Pons (tissue), 1 donor: ENCODE data around the gene PRF1.

ENCODE experiments used
- DNase-seq: peaks from one replicate; pipeline ENCODE4 v3.0.0-alpha.2; 2016; ENCODE audit warnings: low spot score

Gene PRF1

DNA sequence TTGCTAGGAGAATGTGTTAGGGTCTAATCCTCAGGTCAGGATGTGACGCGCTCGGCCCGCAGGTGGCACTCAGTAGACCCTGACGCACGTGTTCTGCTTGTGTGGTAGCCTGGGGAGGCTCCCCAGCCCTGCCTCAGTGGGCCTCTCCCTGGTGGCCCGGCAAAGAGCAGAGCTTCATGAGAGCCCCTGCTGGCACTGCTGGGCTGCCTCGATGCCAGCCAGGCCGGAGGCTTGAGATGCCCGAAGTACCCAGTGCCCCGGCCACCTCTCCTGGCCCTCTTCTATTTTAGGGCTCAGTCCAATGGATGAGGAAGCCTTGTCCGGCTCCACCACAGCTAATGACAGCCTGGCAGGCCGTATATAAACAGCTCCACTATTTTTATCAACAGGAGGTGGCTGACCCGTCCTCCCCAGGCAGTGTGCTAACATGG, 42.0 kb downstream of the PRF1 start:
- no peak for DNase-seq

DNA sequence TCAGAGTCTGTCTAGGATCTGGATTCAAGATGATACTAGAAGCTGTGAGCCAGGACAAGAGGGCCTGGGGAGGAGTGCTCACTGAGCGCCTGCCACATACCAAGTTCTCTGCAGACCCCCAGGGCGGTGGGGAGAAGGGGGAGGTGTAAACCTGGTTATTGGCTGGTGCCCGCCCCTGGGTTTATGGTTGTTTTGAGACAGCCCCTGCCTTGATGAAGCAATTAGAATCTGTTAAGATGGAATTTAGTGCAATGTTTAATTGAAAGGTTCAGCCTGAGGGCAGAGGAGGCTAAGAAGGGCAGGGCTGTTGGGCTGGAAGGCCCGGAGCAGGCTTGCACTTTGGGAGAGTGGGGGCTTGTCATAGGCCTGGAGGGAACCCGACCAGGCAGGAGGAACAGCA, 42.7 kb downstream of the PRF1 start:
- no peak for DNase-seq

DNA sequence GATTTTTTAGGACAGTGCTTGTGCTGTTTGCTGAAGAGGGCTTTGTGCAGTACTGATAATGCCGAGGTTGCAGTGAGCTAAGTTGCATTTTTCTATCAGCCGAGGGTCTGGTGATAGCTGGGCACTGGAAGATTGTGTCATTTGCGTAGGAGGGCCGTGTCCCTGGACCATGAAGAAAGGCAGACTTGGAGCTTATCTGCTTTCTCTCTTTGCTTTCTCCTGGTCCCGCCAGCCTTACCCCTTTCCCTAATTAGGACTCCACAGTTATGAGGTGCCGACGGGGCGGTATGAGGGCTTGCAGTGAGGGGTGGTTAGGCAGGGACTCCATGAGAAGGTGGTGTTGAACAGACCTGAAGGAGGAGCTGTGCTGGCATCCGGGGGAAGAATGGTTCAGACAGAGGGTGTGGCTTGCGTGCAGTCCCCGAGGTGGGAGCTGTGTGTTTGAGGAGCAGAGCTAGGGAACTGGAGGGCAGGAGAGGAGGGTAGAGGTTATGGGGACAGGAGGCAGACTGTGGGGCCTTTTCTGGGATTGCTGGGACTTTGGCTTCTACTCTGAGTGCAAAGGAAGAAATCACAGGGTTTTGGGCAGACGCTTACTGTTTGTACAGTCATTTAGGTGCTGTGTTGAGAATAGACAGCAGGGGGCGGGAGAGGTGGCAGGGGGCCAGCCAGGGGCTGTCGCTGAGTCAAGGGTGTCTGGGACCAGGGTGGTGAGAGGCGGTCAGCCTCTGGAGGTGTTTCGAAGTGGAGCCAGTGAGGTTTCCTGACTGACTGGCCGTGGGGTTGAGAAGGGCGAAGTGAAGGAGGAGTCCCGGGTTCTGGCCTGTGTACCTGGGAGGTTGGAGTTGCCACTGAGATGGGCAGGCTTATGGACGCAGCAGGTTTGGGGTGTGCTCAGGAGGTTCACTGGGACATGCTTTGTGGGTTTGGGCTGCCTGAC, 43.4 kb downstream of the PRF1 start:
- no peak for DNase-seq

DNA sequence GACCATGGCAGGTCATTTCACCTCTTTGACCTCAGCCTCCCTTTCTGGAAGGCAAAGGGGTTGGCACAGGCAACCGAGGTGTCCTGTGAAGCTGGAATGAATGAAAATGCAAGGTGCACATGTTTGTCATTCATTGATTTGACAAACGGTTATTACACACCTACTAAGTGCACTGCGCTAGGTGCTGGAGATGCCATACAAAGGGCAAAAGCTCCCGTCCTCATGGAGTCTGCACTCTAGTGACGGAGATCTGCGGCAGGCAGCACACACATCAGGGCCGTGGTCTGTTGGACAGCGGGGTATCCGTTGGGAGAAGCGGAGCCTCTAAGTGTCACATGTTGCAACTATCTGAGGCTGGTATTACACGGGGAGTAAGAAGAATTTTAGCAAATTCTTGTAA, 44.2 kb downstream of the PRF1 start:
- no peak for DNase-seq

DNA sequence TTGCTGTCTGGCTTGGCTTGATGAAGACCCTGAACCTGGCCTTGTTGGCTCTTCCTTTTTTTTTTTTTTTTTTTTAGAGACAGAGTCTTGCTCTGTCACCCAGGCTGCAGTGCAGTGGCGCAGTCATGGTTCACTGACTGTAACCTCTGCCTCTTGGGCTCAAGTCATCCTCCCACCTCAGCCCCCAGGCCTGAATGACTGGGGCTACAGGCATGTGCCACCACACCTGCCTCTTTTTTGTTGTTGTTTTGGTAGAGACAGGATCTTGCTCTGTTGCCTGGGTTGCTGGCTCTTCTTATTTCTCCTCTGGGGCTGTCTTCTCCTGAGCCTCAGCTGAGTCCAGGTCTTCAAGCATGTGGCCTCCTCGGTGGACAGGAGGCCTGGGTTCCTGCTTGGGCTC, 44.7 kb downstream of the PRF1 start:
- DNase-seq = no peak

DNA sequence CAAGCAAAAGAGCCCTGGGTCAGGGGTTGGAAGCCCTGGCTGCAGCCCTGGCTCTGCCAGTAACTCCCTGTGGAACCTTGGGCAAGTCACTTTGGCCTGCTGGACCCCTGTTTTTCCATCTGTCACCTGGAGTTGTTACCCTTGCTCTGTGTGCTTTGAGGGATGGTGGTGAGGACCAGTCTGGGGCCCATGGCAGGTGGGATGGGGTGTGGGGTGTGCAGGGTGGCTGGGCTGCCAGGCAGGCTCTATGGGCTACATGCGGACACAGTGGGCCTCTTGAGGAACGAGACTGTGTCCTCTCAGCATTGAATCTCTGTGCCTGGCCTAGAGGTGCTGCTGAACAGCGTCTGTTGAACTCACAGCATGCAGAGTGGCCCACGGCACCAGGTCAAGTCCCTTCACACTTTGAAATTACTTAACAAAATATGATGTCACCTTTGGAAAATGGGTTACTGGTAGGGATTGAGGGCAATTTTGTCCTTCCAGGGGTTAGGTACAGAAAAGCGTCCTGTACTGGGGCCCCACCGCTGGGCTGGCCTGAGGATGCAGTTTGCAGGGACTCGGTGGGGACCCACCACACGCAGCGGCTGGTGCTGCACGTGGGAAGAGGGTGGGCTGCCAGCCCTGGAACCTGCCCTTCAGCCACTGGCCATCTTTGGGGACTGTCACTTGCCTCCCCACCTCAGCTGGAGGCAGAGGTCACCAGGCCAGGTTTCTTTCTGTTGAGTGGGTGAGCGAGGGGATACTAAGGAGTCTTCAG, 45.3 kb downstream of the PRF1 start:
- no peak for DNase-seq

DNA sequence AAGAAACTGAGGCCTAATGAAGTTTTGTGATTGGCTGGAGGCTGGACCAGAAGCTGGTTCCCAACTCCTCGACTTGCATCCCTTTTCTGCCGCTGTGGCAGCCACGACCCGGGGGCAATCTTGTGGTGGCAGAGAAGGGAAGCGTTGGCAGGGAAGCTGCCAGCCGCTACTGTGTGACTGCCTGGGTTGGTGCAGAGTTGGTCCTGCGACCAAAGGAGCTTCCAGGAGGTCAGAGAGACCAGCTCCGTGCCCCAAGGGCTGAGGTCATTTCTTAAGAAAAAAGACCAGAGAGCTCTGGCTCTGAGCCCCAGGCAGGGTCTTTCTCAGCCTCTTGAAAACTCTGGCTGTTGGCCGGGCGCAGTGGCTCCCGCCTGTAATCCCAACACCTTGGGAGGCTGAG, 47.2 kb downstream of the PRF1 start:
- DNase-seq = no peak

DNA sequence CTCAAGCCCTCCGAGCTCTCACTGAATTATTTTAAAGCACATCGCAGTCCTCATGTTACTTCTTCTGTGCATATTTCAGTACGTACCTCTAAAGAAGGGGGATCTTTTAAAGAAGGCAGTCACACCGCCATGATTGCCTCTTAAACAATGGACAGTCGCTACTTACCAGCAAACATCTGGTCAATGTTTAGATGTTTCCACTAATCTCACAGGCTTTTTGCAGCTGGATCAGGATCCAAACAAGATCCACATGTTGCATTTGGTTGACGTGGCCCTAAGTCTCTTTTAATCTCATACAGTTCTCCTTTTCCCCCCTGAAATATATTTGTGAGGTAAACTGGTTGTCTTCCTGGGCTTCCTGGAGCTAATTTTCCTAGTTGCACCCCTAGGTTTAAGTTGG, 50.0 kb downstream of the PRF1 start:
- no peak for DNase-seq

DNA sequence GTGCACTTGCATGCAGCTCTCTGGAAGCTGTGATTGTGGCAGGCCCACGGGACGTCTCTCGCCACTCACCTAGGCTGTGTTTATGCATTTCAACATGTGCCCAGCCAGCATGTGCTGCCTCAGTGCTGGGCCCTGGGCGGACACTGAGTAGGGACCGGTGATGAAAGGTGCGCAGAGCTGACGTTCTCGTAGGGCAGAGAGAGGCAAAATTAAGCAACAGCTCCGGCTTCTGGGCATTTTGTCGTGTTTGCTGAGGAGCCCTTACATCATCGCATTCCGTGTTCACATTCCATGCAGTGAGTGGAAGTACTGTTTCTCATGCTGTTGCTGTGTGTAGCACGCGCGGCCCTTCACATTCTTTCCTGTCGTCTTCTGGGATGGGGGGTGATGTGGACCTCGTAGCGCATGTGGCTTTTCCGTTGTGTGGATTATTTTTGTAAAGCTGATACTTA, 50.5 kb downstream of the PRF1 start:
- DNase-seq = no peak

DNA sequence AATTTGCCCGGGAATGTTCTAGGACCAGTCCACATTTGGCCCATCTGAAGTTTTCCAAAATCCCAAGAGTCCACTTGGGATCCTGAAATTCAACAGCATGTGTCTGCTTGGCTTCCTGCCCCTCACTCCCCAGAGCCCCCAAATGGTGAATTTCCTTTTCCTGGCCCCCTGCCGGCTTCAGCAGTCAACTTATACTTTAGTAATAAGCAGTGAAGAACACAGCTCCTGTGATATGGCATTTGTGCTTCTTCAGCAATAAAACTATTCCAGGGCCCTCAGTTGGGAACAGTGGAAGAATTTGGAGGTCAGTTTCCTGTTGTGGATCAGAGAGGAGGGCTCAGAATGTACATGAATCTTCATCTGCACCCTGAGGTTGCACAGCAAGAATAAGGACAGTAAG, 51.1 kb downstream of the PRF1 start:
- no peak for DNase-seq

DNA sequence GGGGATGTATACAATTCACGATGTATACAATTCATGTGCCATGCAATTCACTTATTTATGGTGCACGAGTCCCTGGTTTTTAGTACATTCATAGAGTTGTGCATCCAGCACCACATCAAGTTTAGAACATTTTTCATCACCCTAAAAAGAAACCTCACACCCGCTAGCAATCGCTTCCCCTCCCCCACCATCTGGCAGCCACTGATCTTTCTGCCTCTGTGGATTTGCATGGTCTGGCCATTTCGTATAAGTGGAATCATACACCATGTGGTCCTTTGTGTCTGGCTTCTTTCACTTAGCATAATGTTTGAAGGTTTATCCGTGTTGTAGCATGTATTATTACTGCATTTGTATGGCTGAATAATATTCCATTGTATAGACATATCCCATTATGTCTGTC, 52.1 kb downstream of the PRF1 start:
- no peak for DNase-seq

DNA sequence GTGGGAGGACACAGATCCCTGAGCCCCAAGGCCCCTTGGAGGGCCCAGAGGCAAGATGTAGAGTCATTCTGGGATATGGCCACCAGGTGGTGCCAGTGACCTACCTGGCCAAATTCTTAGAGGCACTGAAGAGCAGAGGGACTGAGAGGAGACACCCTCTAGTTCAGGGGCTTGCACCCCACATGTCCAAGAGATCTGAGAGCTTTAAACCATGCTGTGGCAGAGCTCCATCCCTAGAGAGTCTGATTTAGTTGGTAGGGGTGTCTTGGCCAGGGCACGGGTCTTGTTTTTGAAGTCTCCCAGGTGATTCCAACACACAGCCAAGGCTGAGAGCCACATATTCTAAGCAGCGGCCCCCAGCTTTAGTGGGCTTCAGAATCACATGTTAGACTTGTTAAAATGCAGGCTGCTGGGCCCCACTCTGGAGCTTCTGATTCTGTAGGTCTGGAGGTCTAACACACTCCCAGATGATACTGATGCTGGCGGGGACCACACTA, 52.5 kb downstream of the PRF1 start:
- DNase-seq = peak; percentile 70

DNA sequence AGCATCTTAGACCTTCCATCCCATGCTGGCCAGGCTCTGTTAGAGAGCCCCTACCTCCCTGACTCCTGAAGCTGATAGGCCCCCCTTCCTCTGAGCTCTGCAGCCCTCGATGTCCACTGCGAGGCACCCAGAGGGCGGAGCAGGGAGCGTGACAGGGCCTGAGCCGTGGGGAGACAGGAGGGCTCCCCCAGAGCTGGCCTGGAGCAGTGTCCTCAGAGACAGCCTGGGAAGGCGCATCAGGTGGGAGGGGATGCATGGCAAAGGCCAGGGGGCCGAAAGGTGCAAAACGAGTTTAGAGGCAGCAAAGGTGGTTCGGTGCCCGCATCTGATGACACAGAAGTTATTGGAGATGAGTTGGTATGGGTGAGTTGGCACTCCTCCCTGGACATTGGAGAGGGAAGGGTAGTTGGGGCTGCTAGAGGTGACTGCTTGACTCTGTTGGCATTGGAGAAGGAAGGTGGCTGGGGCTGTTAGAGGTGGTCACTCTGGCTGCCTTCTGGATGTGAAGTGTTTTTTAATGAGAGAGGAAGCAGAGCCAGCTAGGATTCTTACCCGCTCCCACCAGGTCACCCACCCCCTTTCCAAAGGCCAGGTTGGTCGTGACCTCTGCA, 53.1 kb downstream of the PRF1 start:
- no peak for DNase-seq
